NCI-H82 (cell line): ENCODE data around the gene ACP3.
"Not testable (repeated sequence)": the region's sequence is repeated elsewhere in the genome, so short reads cannot be mapped to it uniquely, and the experiment has no call there.

Experiments
- DNase-seq: peaks from one replicate; lab custom pipeline; 2025; lab: John Stamatoyannopoulos, UW

Gene ACP3, protein sequence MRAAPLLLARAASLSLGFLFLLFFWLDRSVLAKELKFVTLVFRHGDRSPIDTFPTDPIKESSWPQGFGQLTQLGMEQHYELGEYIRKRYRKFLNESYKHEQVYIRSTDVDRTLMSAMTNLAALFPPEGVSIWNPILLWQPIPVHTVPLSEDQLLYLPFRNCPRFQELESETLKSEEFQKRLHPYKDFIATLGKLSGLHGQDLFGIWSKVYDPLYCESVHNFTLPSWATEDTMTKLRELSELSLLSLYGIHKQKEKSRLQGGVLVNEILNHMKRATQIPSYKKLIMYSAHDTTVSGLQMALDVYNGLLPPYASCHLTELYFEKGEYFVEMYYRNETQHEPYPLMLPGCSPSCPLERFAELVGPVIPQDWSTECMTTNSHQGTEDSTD

DNA sequence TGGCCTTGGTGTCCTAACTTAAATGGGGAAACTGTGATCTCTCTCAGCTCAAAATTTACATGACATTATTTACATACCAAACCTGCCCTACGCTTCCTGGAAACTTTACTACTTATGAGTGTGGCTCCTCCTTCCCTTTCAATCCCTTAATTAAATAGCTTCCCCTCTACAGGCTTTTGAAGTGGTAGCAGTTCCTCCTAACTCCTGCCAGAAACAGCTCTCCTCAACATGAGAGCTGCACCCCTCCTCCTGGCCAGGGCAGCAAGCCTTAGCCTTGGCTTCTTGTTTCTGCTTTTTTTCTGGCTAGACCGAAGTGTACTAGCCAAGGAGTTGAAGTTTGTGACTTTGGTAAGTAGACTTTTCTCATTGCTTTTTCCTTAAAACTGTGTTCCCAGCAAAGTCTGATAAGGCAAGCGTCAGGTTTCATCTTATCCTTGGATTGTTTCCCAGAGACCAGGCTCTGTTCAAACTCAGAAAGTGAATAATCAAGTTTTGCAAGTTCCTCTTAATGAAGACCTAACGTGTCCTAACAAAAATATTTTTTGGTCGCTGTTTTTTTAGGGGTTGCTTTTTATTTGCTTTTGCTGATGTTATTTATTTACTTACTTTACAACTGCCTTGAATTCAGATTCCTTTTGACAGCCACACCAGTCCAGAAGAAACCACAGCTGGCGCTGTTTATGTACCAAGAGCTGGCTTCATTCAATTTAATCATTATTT, at the start of gene ACP3:
TSS of gene ACP3 (plus strand) at position 179 of the 720 bp plus-strand sequence. CDS start at position 229, 50 bp downstream.
- peak; percentile 61 for DNase-seq

DNA sequence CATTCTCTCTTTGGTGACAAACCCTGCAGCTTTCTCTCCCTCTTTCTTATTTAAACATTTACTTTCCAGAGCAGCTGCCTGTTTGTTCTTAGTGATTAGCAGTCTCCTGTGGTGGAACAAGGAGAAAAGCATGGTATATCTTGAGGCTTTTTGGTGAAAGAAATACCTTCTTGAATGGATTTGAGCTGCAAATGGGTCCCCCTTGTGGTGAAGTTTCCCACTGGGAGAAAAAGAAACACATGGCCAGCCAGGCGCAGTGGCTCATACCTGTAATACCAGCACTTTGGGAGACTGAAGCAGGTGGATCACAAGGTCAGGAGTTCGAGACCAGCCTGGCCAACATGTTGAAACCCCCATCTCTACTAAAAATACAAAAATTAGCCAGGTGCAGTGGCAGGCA, 48.3 kb upstream of the ACP3 start:
- peak; percentile 22 for DNase-seq

DNA sequence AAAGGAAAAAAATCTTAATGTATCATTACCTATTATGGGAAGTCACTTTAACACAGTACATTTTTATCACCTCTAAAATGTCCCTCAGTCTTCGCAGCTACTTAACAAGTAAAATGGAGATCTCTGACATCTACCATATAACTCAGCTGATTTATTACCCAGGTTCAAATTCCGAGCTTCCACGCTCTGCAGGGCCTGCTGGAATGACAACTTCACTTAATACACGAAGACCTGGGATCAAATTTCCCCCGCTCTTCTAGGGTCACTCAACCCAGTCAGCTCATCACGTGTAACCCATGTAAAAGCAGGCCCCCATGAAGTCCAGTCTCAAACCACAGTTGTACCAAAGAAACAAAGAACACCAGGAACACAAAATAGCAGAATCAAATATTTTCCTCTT, 44.2 kb upstream of the ACP3 start:
- no peak for DNase-seq

DNA sequence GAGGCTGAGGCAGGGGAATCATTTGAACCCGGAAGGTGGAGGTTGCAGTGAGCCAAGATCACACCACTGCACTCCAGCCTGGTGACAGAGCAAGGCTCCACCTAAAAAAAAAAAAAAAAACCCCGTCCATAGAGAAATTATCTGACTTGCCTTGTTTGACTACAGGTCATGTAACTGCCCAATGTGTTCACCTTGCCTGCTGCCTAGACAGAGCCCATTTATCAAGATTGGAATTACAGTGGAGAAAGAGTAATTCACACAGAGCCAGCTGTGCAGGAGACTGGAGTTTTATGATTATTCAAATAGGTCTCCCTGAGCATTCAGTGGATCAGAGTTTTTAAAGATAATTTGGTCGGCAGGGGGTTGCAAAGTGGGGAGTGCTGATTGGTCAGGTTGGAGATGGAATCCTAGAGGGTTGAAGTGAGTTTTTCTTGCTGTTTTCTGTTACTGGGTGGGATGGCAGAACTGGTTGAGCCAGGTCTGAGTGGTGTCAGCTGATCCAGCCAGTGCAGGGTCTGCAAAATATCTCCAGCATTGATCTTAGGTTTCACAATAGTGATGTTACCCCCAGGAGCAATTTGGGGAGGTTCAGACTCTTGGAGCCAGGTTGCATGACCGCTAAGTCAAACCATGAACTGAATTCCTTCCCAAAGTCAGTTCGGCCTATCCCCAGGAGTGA, 40.8 kb upstream of the ACP3 start:
- DNase-seq = no peak

DNA sequence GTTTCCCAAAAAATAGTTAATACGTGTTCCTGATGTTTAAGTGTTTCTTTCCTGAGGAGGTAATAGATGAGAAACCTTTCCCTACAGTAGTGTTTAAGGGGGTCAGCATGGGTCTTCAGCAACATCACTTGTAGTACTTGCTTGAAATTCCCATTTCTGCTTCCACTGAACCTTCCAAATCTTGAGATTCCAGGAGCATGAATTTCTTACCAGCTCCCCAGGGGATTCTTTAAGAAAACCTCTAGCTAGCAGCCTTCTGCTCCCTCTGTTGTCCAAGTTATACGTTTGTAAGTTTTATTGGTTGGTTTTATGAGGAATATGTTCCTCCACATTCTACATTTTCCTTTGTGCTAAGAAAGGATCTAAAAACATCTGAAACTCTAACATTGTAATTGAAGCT, 38.2 kb upstream of the ACP3 start:
- no peak for DNase-seq

DNA sequence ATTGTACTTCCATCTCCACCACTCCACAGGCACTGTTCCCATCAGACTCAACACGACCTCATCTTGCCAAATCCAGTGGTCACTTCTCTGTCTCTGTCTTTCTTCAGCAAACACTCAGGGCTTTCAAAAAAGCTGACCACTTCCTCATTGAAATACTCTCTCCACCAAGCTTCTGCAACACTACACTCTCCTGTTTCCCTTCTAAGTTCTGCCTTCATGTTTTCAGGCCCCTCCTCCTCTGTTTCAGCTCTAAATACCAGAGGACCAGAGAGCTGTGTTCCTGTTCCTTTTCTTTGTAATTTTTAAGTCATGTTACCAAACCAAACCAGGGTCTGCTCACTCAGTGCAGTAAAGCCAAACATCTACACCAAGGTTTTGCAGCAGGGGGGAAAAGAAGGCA, 33.8 kb upstream of the ACP3 start:
- no peak for DNase-seq

DNA sequence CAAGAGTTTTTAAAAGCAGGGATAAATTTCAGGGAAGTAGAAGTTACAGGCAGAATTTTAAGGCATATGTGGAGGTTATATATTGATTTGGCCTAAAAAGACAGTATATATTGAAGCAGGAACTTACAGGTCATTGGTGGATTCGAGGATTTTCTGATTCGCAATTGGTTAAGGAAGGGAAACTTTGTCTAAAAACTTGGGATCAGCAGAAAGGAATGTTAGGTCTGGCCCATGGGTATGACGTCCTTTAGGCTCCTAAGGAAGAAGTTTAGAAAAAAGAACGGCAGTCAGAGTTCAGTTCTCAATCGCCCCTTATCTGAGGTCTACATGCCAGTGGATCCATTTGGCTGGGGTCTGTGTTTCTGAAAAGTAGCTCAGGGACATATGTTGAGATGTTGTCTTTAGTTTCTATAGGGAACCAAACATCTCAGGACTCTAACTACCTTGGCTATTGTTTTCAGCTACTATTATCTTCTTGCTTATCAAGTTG, 33.2 kb upstream of the ACP3 start:
- no peak for DNase-seq

DNA sequence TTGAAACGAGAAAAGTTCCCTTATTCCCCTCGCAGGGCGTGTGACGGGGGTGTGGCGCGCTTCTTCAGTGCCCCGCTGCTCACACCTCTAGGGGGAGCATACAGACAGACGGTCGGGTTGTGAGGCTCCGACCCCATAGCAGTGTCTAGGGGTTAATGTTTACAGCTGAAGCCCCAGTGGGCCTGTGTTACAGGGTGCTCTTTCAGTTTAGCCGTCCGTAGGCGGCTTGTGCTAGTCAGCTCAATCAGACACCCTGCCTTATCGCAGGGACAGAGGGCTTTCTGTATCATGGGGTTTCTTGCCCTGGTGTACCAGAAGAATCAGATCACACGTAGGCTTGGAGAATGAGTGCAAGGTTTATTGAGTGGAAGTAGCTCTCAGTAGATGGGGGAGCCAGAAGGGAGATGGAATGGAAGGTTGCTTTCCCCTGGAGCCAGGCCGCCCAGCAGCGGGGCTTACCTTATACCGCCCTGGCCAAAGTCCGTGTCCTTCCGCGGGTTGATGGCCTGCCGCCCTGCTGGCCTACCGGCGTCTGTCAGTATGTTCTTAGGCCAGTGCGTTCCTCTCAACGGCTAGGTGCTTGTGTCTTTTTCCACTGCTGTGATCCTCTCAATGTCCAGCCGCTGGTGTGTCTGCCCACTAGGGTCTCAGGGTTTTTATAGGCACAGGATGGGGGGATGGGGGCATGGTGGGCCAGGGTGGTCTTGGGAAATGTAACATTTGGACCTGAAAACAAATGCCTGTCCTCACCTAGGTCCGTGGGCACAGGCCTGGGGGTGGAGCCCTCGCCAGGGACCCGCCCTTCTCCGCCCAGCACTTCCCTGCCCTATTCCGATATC, 32.2 kb upstream of the ACP3 start:
- DNase-seq = peak; percentile 23

DNA sequence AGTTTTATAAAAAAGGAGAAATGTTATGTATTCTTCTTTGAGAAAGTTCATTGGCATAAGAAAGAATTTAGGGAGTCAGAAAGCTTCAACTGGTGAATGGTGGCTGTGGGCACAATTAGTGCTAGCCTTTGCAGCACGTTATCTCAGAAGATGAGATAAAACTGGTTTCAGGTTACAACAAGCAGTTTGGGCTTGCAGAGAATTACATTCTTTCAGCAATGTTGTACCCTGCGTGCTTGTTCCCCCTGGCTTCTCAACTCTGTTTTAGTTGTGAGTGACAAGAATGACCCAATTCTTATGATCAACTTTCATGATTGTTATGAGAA, 31.6 kb upstream of the ACP3 start:
- DNase-seq = no peak

DNA sequence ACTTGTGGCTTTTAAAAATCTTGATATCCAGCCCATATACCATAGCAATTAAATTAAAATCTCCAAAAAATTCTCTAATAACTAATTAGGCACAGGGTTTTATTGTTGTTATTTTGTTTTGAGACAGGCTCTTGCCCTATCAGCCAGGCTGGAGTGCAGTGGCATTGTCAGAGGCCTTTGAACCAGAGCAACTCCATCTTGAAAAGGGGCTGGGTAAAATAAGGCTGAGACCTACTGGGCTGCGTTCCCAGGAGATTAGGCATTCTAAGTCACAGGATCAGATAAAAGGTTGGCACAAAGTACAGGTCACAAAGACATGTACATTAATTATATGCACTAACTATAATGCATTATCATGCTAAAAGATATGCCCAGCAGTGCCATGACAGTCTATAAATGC, 31.2 kb upstream of the ACP3 start:
- no peak for DNase-seq

DNA sequence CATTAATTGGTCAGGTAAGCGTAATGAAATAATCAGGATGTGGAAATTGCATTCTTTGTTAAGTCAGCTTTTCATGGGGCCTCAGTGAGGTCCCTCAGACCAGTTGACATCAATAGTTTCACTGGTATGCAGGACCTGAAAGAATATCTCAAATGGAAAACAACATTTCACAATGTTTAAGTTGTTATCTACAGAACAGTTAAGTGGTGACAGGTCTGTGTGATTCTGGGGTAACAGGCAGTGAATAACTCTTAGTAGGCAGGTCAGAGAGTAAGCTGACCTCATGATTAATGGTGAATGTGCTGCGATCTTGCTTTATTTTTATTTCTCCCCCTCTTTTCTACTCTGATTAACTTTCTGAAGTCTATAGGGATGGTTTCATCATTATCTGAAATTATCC, 28.9 kb upstream of the ACP3 start:
- no peak for DNase-seq

DNA sequence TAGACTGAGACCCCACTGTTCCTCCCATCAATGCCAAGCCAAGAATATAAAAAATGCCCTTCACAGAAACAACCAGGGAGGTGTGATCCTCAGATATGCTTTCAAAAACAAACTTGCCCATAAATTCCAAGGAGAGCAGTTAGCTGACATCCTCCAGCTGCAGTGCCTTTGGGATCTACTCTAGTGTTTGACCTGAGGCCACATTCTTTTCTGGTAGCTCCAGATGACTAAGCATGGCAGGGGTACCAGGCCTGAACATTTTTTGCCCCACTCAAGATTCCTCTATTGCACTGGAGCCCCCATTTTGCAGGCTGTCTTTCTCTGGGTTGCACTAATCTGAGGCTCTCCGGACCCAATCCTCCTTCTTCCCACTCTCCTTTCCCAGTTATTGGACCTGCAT, 27.9 kb upstream of the ACP3 start:
- no peak for DNase-seq

DNA sequence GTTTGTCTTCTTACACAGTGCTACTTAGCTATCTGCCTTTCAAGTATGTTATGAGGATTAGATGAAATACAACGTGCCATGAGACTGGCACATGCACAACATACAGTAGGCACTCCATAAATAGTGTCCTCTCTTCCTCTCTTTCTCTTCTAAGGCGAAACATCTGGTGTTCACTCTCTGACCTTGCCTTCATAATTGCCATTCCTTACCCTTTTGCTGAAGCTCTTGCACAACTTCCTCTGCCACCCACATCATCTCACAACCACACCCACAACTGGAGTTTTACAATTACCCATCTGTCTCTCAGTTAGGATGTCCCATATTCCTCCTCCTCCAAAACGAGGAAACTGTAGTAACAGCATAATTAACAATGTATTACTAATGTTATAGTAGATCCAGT, 26.4 kb upstream of the ACP3 start:
- no peak for DNase-seq

DNA sequence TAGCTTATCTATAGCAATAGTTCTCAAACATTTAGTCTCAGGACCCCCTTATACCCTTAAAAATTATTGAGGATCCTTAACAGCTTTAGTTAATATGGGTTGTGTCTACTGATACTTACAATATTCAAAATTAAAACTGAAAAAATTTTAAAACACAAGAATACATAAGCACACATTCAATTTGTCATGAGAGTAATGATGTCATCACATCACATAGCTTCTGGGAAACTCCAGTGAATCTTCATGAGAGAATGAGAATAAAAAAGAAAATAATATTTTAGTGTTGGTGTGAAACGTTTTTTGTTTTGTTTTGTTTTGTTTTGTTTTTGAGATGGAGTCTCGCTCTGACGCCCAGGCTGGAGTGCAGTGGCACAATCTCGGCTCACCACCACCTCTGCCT, 25.2 kb upstream of the ACP3 start:
- no peak for DNase-seq

DNA sequence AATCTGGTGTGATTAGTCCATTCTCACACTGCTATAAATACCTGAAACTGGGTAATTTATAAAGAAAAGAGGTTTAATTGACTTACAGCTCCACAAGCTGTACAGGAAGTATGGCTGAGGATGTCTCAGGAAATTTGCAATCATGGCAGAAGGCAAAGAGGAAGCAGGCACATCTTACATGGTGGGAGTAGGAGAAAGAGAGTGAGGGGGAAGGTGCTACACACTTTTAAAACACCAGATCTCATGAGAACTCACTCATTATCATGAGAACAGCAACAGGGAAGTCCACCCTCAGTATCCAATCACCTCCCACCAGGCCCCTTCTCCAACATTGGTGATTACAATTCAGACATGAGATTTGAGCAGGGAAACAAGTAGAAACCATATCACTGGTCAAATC, 24.0 kb upstream of the ACP3 start:
- DNase-seq = no peak

DNA sequence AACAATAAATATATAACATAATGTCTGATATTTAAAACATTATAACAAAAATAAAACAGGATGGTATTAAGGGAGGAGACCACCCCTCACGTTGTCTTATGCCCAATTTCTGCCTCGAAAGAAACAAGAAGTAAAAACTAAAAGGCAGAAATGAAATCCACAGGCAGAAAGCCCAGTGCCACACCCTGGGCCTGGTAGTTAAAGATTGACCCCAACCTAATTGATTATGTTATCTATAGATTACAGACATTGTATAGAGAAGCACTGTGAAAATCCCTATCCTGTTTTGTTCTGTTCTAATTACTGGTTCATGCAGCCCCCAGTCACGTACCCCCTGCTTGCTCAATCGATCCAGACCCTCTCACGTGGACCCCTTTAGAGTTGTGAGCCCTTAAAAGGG, 22.3 kb upstream of the ACP3 start:
- no peak for DNase-seq

DNA sequence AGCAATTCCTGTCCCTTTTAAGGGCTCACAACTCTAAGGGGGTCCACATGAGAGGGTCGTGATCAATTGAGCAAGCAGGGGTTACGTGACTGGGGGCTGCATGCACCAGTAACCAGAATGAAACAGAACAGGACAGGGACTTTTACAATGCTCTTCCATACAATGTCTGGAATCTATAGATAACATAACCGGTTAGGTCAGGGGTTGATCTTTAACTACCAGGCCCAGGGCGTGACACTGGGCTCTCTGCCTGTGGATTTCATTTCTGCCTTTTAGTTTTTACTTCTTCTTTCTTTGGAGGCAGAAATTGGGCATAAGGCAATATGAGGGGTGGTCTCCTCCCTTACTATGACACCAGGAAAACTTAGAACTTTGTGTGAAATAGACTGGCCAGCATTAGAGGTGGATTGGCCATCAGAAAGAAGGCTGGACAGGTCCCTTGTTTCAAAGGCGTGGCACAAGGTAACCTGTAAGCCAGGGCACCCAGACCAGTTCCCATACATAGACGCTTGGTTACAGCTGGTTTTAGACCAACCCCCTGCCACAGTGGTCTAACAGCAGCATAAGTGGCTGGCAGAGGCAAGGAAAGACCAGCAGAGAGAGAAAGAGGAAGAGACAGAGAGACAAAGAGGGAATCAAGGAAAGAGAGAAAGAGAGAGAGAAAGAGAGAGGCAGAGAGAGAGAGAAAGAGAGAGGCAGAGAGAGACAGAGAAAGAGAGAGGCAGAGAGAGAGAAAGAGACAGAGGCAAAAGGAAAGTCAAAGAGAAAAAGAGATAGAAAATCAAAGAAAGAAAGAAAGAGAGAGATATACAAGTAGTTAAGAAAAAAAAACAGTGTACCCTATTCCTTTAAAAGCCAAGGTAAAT, 13.6 kb upstream of the ACP3 start:
- not testable (repeated sequence) for DNase-seq

DNA sequence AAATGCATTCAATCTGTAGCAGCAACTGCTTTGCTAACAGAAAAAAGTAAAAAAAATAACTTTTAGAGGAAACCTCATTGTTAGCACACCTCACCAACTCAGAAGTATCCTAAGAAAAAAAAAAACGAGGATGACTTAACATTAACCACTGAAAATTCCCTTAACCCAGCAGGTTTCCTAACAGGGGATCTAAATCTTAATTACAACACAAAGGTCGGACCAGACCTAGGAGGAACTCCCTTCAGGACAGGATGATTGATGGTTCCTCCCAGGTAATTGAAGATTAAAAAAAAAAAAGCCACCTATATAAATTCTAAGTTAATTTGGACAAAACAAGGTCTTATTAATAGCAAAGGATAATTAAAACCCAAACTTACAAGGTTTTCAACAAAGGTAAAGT, 12.9 kb upstream of the ACP3 start:
- DNase-seq = not testable (repeated sequence)

DNA sequence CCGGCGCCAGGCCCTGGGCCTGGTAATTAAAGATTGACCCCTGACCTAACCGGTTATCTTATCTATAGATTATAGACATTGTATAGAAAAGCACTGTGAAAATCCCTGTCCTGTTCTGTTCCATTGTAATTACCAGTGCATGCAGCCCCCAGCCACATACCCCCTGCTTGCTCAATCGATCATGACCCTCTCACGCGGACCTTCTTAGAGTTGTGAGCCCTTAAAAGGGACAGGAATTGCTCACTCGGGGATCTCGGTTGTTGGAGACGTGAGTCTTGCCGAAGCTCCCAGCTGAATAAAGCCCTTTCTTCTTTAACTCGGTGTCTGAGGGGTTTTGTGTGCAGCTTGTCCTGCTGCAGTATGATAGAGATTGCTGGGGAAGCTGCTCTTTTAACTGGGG, 7.2 kb upstream of the ACP3 start:
- not testable (repeated sequence) for DNase-seq

DNA sequence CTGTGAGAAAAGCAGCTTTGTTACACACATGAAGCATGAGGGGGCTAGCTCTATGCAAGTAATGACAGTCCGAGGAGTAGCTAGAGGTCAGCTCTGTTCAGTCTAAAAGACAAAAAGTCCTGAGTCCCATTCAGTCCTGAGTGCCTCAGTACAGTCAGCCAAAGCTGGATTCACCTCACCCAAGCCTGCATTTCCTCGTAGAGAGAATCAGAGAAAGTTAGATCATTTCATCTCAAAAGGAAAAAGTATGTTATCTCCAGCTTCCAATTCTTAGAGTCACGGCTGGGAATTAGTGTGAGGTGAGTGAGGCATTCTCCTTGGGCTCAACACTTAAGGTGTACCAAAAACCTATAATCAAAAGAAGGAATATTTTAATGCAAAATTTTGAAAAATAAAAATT, 5.9 kb upstream of the ACP3 start:
- DNase-seq = no peak

DNA sequence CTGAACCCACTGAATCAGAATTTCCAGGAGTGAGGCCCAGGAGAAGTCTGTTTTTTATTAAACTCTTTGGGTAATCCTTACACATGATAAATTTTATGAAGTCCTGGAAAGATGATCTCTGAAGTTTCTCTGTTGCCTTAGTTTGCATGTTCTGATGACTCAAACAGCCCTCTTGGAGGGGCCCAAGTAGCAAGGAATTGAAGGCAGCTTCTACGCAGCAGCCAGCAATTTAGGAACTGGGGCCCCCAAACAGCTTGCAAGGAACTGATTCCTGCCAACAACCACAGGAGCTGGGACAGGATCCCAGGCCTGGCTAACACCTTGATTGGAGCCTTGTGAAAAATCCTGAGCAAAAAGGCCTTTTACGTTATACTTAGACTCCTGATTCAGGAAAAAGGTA, 5.4 kb upstream of the ACP3 start:
- DNase-seq = no peak
